ENCODE measurements around the gene CDKN1C.

The CDKN1C gene

DNA sequence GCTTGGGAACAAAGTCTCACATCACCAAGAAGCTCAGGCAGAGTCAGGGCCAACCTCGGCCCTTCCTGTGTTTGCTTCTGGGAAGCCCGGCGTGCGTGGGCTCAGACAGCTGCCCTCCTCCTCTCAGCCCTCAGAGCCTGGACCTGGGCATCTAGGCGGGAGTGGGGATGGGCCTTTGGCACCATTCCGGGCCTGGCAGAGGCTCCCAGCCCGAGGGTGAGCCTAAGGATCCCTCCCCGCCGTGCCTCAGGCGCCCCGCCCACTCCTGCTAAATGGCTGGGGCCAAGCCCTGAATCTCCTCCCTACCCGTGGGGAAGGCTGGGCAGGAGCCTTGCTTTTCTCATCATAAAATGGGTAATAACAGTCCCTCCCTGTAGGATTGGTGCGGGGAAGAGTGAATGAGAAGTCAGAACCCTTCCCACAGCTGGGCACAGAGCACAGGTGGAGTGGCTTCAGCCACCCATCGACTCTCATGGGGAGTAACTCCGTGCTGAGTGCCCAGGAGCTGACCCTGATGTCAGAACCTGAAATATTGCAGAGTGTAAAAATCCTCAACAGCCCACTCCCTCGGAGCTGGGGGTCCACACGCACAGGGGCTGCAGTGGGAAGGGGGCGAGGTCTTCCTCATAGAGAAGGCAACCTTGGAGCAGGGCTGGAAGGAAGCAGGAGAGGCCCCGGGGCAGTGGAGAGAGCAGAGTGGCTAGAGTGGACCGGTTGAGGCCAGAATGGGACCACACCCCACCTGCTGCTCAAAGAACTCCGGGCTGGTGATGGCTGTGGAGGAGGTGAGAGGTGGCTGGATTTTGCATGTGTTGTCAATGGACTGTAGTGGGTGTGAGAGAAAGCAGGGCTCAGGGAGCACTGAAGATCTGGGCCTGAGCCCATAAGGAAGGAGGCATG lies 18.8 kb upstream of the CDKN1C start:
- no peak overlapping the region for H3K27ac ChIP-seq
- no peak overlapping the region for H3K4me3 ChIP-seq

DNA sequence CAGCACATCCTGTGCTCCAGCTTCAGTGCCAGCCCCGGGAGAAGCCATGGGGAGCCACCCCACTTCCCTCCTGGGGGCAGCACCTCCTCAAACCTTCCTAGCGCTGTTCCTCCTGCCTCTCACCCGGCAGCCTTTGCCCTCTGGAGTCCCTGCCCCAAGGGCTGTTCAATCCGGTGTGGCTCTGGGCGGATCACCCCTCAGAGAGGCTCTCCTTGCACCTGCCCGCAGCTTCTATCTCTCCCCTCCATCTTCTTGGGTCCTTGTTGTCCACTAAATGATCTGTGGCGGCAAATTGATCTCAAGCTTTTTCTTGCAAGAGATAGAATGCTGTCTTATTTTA lies 18.1 kb upstream of the CDKN1C start:
- TF ChIP-seq, protein P1, sequence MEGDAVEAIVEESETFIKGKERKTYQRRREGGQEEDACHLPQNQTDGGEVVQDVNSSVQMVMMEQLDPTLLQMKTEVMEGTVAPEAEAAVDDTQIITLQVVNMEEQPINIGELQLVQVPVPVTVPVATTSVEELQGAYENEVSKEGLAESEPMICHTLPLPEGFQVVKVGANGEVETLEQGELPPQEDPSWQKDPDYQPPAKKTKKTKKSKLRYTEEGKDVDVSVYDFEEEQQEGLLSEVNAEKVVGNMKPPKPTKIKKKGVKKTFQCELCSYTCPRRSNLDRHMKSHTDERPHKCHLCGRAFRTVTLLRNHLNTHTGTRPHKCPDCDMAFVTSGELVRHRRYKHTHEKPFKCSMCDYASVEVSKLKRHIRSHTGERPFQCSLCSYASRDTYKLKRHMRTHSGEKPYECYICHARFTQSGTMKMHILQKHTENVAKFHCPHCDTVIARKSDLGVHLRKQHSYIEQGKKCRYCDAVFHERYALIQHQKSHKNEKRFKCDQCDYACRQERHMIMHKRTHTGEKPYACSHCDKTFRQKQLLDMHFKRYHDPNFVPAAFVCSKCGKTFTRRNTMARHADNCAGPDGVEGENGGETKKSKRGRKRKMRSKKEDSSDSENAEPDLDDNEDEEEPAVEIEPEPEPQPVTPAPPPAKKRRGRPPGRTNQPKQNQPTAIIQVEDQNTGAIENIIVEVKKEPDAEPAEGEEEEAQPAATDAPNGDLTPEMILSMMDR (IDR thresholded peaks at IDR 0.05), result no peak
- H3K27ac ChIP-seq, result no peak overlapping the region
- peak overlapping the region; percentile 91 for H3K4me3 ChIP-seq
- DNase-seq (ENCODE audit: low spot score), result no peak

More for the DNA sequence above, 18.8 kb upstream of the CDKN1C start:
- TF ChIP-seq, protein P1 (IDR thresholded peaks at IDR 0.05), result no peak
- DNase-seq (ENCODE audit: low spot score), result no peak

DNA sequence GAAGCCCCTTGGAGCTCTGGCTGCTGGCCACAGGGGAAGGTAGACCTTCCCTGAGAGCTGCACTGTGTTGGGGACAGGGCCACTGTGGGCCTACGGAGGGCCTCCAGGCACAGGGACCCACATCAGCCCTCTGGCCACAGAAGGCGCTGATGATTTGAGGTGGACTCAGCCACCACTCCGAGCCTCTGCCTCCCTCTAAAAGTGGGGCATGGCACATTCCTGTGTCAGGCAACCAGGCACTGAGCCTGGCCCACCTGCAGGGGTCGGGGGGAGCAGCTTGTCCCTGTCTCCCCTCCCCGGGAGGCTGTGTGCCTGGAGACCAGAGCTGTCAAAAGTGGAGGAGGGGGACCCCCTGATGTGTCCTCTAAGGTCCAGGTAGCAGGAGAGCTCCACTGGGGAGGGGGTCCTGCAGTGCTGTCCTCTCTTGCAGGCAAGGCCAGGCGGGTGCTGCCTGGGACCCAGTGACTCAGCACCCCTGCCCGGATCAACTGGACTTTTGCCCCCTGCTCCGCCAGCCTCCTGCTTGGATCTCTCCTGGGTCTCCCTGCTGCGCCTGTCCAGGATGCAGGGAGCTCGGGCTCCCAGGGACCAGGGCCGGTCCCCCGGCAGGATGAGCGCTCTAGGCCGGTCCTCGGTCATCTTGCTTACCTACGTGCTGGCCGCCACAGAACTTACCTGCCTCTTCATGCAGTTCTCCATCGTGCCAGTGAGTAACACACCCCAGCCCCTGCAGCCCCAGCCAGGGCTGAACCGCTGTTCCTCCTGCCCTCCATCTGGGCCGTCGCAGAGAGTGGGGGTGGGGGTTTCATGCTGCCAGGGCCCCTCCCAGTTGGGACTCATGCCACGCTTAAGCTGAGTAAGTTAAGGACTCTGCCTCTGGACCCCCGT lies 17.5 kb upstream of the CDKN1C start:
- Histone ChIP-seq H3K27ac (peak overlapping the region; percentile 58 to 88), H3K4me3 (peak overlapping the region; percentile 91)
- DNase-seq (ENCODE audit: low spot score), result no peak
- TF ChIP-seq, protein P1 (IDR thresholded peaks at IDR 0.05), result no peak

DNA sequence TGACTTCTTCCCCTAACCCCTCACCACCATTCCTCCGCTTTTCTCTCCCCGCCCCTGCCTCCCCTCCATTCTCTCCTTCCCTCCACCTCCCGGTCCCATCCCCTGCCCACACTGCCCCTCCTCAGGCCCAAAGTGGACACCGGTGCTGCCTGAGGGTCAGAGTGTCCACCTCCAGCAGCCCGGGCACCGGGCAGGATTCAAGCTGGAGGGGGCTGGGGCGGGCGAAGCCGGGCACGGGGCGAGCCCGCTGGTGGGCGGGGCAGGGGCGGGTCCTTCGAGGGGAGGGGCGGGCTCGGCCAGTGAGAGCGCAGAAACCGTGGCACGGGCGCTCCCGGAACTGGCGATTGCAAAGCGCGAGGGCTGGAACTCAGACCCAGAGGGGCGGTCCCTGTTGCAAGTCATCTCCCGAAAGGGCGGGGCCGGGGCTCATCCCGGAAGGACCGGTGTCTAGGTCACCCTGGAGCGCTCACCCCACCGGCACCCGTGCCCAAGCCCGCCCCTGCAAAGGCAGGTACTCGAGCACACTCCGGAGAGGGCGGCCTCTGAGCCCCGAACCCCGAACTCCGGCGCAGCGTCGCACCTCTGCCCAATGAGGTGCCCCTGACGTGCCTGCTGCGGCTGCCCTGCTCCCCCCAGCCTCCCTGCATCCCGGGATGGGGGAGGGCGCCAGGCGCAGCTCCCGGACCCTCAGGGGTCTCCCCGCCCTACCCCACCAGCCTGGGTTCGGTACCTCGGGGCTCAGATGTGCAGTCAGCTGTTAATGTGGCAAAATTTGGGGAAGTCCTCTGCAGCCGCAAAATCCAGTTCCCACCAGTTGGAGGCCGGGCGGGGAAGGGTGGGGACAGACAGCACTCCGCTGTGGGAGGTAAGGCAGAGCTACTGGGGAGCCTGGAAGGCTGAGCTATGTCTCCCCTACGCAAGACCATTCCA lies 16.5 kb upstream of the CDKN1C start:
- Histone ChIP-seq H3K4me3 (peak overlapping the region; percentile 91), H3K27ac (peak overlapping the region; percentile 59 to 88)
- TF ChIP-seq, protein P1 (IDR thresholded peaks at IDR 0.05), result no peak
- peak; percentile 97 for DNase-seq (ENCODE audit: low spot score)

DNA sequence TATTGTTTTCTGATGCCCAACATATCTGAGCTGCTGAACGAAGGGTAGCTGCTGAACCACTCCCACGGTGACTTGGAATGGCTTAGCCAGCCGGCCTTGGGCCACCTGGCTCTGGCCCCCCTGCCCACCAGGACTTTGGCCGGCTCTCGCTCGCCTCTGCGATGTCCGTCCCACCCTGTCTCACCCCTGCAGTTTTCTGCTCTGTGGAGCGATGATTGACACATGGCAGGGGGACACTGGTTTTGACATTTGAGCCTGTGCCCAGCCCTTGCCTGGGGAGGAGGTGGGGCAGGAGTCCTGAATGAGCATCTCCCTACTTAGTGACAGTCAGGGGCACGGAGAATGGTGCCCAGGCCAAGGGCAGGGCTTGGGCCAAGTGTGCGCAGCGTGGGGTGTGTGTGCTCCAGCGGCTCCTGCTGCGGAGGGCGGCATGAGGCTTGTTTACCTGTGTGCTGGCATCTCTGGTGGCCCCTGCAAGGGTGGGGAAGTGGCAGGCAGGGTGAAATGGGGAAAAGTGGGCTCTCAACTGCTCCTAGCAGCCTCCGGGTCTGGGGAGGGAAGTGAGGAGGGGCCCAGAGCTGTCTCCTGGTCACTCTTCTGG lies 15.7 kb upstream of the CDKN1C start:
- Histone ChIP-seq H3K27ac (peak overlapping the region; percentile 59 to 88), H3K4me3 (peak overlapping the region; percentile 91)
- TF ChIP-seq, protein P1 (IDR thresholded peaks at IDR 0.05), result no peak
- no peak for DNase-seq (ENCODE audit: low spot score)
